Stomach (tissue), 9 donors: ENCODE results near the gene DDX56. TPM values are rescaled to one million over a fixed set of nuclear protein-coding genes. Genes with fewer than 3 reads are reported as not detected.

Experiments used
- DNase-seq, 2 donors: peaks; one replicate each; pipeline versions ENCODE4 v3.0.0 to v3.0.0-alpha.2; 2013 to 2019
- H3K27ac ChIP-seq, 5 donors: fragments of 200-600 bp in 4 of 5; sonication (generic) in 4 of 5; one replicate each; pipeline ENCODE4 v1.5.1; 2013 to 2019; ENCODE audit warnings: mild to moderate bottlenecking in 1 of 5, moderate library complexity in 1 of 5
- H3K27me3 ChIP-seq, 3 donors: fragments of 200-600 bp; sonication (generic); one replicate each; pipeline ENCODE4 v1.5.1; 2017 to 2019; ENCODE audit warnings: mixed run types in 1 of 3
- H3K36me3 ChIP-seq, 4 donors: fragments of 200-600 bp; sonication (generic); 1 replicate in 3 of 4; 2 replicates in 1 of 4; pipeline ENCODE4 v1.5.1; 2016 to 2019
- H3K4me1 ChIP-seq, 4 donors: fragments of 200-600 bp; sonication (generic); one replicate each; pipeline ENCODE4 v1.5.1; 2016 to 2019
- H3K4me3 ChIP-seq, 4 donors: fragments of 200-600 bp; sonication (generic) in 3 of 4; one replicate each; pipeline ENCODE4 v1.5.1; 2016 to 2019; ENCODE audit warnings: mild to moderate bottlenecking in 1 of 4
- H3K9me3 ChIP-seq, 4 donors: fragments of 200-600 bp; sonication (generic); one replicate each; pipeline ENCODE4 v1.5.1; 2016 to 2019
- CTCF ChIP-seq, 7 experiments: fragments of 450-650 bp in 4 of 7; fragments of 200-600 bp in 3 of 7; sonication (generic) in 3 of 7; IDR thresholded peaks; one replicate each; pipeline ENCODE4 v1.5.1; 2016 to 2019; ENCODE audit warnings: antibody characterized with exemption in 7 of 7, control low read depth in 2 of 7, mild to moderate bottlenecking in 1 of 7
- EP300 ChIP-seq: sonication (generic); formaldehyde crosslinking; IDR thresholded peaks from one replicate; pipeline ENCODE4 v1.6.1; 2017; ENCODE audit warnings: antibody characterized with exemption
- POLR2A ChIP-seq, 4 donors: fragments of 450-650 bp; IDR thresholded peaks; one replicate each; pipeline ENCODE4 v1.6.1; 2016; ENCODE audit warnings: antibody characterized with exemption in 4 of 4, control low read depth in 2 of 4, mild to moderate bottlenecking in 1 of 4, moderate library complexity in 1 of 4
- POLR2AphosphoS5 ChIP-seq, 3 donors: sonication (generic); formaldehyde crosslinking; IDR thresholded peaks; one replicate each; pipeline ENCODE4 v1.6.1; 2016; ENCODE audit warnings: antibody characterized with exemption in 3 of 3
- WGBS, 5 donors: extraction: QIAGEN DNeasy Blood & Tissue Kit in 3 of 5; methylation state at CpG; one replicate each; pipeline versions ENCODE4 v1.1.5 to v1.1.7; 2013 to 2018; 5-methylcytosine and 5-hydroxymethylcytosine counted together
- intact Hi-C: fragments of 100-400 bp; cut with DNase I; formaldehyde crosslinking; loops from one replicate; pipeline ENCODE4 v1.15.1; 2023; ENCODE audit warnings: low total_unique reads
- polyA plus RNA-seq, 3 donors: library from polyadenylated mRNA; stranded (reverse); fragments of 200-250 nt; gene quantifications; one replicate each; pipeline ENCODE4 v1.2.3, GENCODE V29; 2013
- total RNA-seq, 5 donors: library from RNA; depleted of rRNA; stranded (reverse); fragments of >200 nt; gene quantifications; one replicate each; pipeline versions ENCODE4 v1.1.0 to v1.2.3, GENCODE V29; 2014 to 2016
- donor health status: healthy with polysubstance abuse.
- donor health status: Bipolar disorder and iron deficiency.
- donor health status: healthy.

Gene DDX56
- total and polyA plus RNA-seq, 8 donors, result 35.6 to 98.7 (median 55.2) TPM

- intact Hi-C loops, result no loop called here
- WGBS, 5 donors, result 81 to 93% (median 83%) methylated on average over 15 of the region's 15 CpGs
- peak in 1 of 2 donors; percentile 16 for DNase-seq
- Histone ChIP-seq H3K4me1 (no peaks in the 10 kb centered on the region), H3K36me3 (no peaks in the 10 kb centered on the region), H3K4me3 (no peak overlapping the region), H3K9me3 (peaks cover 7 to 26% (median 23%) of the 10 kb centered on the region in 4 donors), H3K27me3 (no peaks in the 10 kb centered on the region), H3K27ac (no peak overlapping the region)
- TF ChIP-seq POLR2A (IDR thresholded peaks at IDR 0.05) (no peak), EP300 (no peak), POLR2AphosphoS5 (IDR thresholded peaks at IDR 0.05) (no peak), CTCF (IDR thresholded peaks at IDR 0.05) (no peak)
These were observed 52.2 kb downstream of the DDX56 start for GRCh38 chr7:44521347-44522095.

GRCh38 chr7:44520574-44520973 lies 53.1 kb downstream of the DDX56 start:
- no peak overlapping the region for H3K4me3 ChIP-seq
- no peaks in the 10 kb centered on the region for H3K4me1 ChIP-seq
- H3K27me3 ChIP-seq, result no peaks in the 10 kb centered on the region
- peaks cover 2 to 18% (median 15%) of the 10 kb centered on the region in 4 donors for H3K9me3 ChIP-seq
- no peak for DNase-seq
- H3K36me3 ChIP-seq, result no peaks in the 10 kb centered on the region
- H3K27ac ChIP-seq, result no peak overlapping the region
- intact Hi-C loops, result no loop called here
- no peak for TF ChIP-seq EP300
- no peak for TF ChIP-seq POLR2A (IDR thresholded peaks at IDR 0.05)
- TF ChIP-seq POLR2AphosphoS5 (IDR thresholded peaks at IDR 0.05), result no peak
- TF ChIP-seq CTCF (IDR thresholded peaks at IDR 0.05), result no peak
- 70 to 94% (median 92%) methylated on average over 5 of the region's 5 CpGs for WGBS, 5 donors

- TF ChIP-seq EP300 (no peak), CTCF (IDR thresholded peaks at IDR 0.05) (no peak), POLR2A (IDR thresholded peaks at IDR 0.05) (no peak), POLR2AphosphoS5 (IDR thresholded peaks at IDR 0.05) (no peak)
- no peaks in the 10 kb centered on the region for H3K27me3 ChIP-seq
- no peak overlapping the region for H3K27ac ChIP-seq
- DNase-seq, result no peak
- 71 to 89% (median 77%) methylated on average over 7 of the region's 7 CpGs for WGBS, 5 donors
- H3K36me3 ChIP-seq, result no peaks in the 10 kb centered on the region
- H3K9me3 ChIP-seq, result peaks cover 2 to 7% (median 5%) of the 10 kb centered on the region in 4 donors
- H3K4me3 ChIP-seq, result no peak overlapping the region
- intact Hi-C loops, result no loop called here
- no peaks in the 10 kb centered on the region for H3K4me1 ChIP-seq
These were observed 54.2 kb downstream of the DDX56 start for GRCh38 chr7:44519546-44519945.

- TF ChIP-seq POLR2AphosphoS5 (IDR thresholded peaks at IDR 0.05) (no peak), CTCF (IDR thresholded peaks at IDR 0.05) (no peak), POLR2A (IDR thresholded peaks at IDR 0.05) (no peak), EP300 (no peak)
- H3K4me3 ChIP-seq, result no peak overlapping the region
- no peaks in the 10 kb centered on the region for H3K36me3 ChIP-seq
- intact Hi-C loops, result no loop called here
- no peak overlapping the region for H3K27ac ChIP-seq
- DNase-seq, result no peak
- H3K27me3 ChIP-seq, result no peaks in the 10 kb centered on the region
- H3K4me1 ChIP-seq, result no peaks in the 10 kb centered on the region
- WGBS, 5 donors, result 69 to 82% (median 74%) methylated on average over 3 of the region's 3 CpGs
- no peaks in the 10 kb centered on the region for H3K9me3 ChIP-seq
These were observed 54.9 kb downstream of the DDX56 start for GRCh38 chr7:44518761-44519160.
